Stimulated activated naive CD8-positive, alpha-beta T cell treated with anti-CD3 and anti-CD28 coated beads, Interleukin-15, amount 100 ng/mL, for 72 hours (primary cell): ENCODE results near the gene CEP83.

ENCODE experiments used
- ATAC-seq: fragments of 150-1000 bp; cut with Tn5 transposase; 2 replicates; pipeline ENCODE4 v1.10.0; 2021; ENCODE audit warnings: mild to moderate bottlenecking, moderate library complexity
- DNase-seq, 2 donors: peaks; one replicate each; pipeline ENCODE4 v3.0.0; 2021 to 2022
- H3K27ac Mint-ChIP-seq, 2 donors: one replicate each; pipeline ENCODE4 v1.8.0; 2022; ENCODE audit warnings: mild to moderate bottlenecking in 2 of 2, mixed read lengths in 2 of 2, moderate library complexity in 2 of 2
- H3K27me3 Mint-ChIP-seq: one replicate; pipeline ENCODE4 v1.8.0; 2022; ENCODE audit warnings: mixed read lengths
- H3K4me1 Mint-ChIP-seq: one replicate; pipeline ENCODE4 v1.8.0; 2022; ENCODE audit warnings: mild to moderate bottlenecking, mixed read lengths
- H3K4me3 Mint-ChIP-seq, 2 donors: one replicate each; pipeline ENCODE4 v1.8.0; 2022; ENCODE audit warnings: mild to moderate bottlenecking in 2 of 2, mixed read lengths in 2 of 2, moderate library complexity in 1 of 2
- H3K9me3 Mint-ChIP-seq, 2 donors: one replicate each; pipeline ENCODE4 v1.8.0; 2022; ENCODE audit warnings: mixed read lengths in 2 of 2

Gene CEP83

GRCh38 chr12:94264736-94265485, 194.8 kb downstream of the CEP83 start:
- no peak for ATAC-seq
- no peak for DNase-seq
- Mint-ChIP-seq H3K27ac (no peak overlapping the region), H3K4me1 (peaks cover 78% of the 10 kb centered on the region), H3K9me3 (no peaks in the 10 kb centered on the region), H3K4me3 (no peak overlapping the region), H3K27me3 (no peaks in the 10 kb centered on the region)

- Mint-ChIP-seq H3K9me3 (no peaks in the 10 kb centered on the region), H3K27ac (peak overlapping the region in 1 of 2 donors; percentile 67), H3K4me1 (peaks cover 69% of the 10 kb centered on the region), H3K27me3 (no peaks in the 10 kb centered on the region), H3K4me3 (peak overlapping the region; percentile 84 to 87)
- DNase-seq (no peak), ATAC-seq (no peak)
These were observed 195.6 kb downstream of the CEP83 start for GRCh38 chr12:94263905-94264561.

DNA sequence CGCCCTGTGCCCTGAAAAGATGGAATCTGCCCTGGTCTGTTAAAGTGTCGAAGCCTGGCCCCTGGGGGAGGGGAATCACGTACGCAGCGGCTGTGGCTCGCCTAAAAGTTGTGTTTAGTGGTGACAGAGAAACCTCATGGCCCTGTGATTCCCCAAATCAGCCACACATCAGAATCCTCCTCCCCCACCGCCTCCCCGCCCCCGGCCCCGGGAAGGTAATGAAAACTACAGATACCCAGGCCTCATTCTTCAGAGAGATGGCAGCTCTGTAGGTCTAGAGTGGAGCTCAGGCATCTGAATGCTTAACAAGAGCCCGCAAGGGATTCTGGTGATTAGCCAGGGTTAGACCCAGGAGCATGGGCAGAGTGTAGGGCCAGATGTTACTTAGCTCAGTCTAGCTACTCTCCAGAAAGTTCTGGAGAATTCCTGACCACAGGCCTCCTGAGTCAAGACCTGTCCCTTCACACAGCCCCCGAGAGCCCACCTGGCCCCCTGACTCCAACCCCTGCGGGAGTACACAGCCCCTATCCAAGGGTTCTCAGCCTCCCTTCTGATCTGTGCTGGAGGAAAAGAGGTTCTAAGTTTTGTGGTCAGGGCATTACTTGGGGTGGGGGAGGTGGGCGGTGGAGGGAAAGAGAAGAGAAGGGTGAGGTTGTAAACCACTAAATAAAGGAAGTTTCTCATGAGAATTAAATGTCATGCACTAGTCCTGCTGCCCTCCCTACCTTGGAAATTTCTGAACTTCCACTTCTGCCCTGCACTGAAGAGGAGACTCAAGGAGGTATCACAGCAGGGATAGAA, 196.5 kb downstream of the CEP83 start:
- Mint-ChIP-seq H3K27ac (peak overlapping the region; percentile 93 to 97), H3K27me3 (no peaks in the 10 kb centered on the region), H3K4me3 (peak overlapping the region; percentile 84 to 87), H3K4me1 (peaks cover 61% of the 10 kb centered on the region), H3K9me3 (no peaks in the 10 kb centered on the region)
- DNase-seq (peak; percentile 69 to 85), ATAC-seq (peak; percentile 89)

DNA sequence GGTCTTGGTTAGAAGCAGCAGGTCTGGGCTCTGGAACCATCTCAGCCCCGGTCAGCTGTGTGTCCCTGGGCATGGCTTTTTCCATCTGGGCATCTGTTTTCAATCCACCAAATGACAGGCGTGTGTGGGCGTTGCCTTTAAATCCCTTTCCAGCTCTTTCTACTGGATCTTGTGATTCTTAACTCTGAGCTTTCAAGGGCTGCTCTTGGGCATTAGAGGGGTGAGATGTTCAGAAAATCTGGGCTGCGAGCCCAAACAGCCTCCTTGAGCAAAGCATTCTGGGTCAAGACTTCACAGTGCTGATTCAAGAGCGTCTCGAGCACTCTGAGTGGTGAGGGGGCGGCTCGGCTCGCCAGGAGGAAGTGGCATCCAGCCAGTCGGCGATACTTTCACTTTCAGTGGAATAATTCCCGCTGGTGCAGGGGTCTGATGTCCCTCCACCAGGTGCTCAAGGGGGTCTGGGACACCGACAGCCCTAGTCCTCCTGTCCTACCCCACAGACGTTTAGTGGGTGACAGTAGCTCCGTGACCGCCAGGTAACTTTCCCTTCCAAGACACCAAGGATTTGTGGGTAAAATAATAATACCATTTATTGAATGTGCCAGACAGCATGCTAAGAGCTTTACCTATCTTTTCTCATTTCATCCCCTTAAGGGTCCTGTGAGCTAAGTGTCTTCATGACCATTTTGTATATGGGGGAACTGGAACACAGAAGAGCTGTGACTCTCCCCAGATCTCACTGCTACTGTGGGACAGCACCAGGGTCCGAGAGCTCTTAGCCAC, 197.2 kb downstream of the CEP83 start:
- DNase-seq, result peak; percentile 75 to 83
- Mint-ChIP-seq H3K4me1 (peaks cover 53% of the 10 kb centered on the region), H3K9me3 (no peaks in the 10 kb centered on the region), H3K4me3 (peak overlapping the region; percentile 84 to 87), H3K27me3 (no peaks in the 10 kb centered on the region), H3K27ac (peak overlapping the region; percentile 93 to 97)
- peak; percentile 84 for ATAC-seq

- peaks cover 47% of the 10 kb centered on the region for H3K4me1 Mint-ChIP-seq
- H3K27me3 Mint-ChIP-seq, result no peaks in the 10 kb centered on the region
- ATAC-seq, result no peak
- DNase-seq, result no peak
- H3K27ac Mint-ChIP-seq, result peak overlapping the region; percentile 93 to 97
- H3K9me3 Mint-ChIP-seq, result no peaks in the 10 kb centered on the region
- H3K4me3 Mint-ChIP-seq, result peak overlapping the region; percentile 84 to 87
These were observed 197.9 kb downstream of the CEP83 start for GRCh38 chr12:94261786-94262185.

DNA sequence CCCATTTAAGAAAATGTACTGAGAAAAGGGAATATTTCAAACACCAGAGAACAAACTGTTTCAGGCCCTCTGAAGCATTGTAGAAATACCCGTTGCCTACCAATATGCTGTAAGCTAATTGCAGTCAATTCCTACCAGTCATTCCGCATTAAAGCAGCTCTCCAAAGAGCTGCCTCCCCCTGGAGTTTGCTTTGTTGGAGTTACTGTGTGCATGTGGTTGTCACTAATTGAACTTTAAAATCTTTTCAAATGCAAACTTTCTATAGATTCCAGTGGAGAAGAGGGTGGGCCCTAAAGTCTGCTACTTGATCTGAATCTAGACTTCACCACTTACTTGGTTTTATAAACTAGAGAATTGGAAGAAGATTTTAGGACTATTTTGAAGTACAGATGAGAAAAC, 198.5 kb downstream of the CEP83 start:
- Mint-ChIP-seq H3K27ac (no peak overlapping the region), H3K4me3 (no peak overlapping the region), H3K4me1 (peaks cover 40% of the 10 kb centered on the region), H3K9me3 (no peaks in the 10 kb centered on the region), H3K27me3 (no peaks in the 10 kb centered on the region)
- ATAC-seq, result no peak
- DNase-seq, result no peak

GRCh38 chr12:94260717-94261116, 198.9 kb downstream of the CEP83 start:
- Mint-ChIP-seq H3K27ac (no peak overlapping the region), H3K4me3 (no peak overlapping the region), H3K27me3 (no peaks in the 10 kb centered on the region), H3K4me1 (peaks cover 36% of the 10 kb centered on the region), H3K9me3 (no peaks in the 10 kb centered on the region)
- ATAC-seq, result no peak
- no peak for DNase-seq

DNA sequence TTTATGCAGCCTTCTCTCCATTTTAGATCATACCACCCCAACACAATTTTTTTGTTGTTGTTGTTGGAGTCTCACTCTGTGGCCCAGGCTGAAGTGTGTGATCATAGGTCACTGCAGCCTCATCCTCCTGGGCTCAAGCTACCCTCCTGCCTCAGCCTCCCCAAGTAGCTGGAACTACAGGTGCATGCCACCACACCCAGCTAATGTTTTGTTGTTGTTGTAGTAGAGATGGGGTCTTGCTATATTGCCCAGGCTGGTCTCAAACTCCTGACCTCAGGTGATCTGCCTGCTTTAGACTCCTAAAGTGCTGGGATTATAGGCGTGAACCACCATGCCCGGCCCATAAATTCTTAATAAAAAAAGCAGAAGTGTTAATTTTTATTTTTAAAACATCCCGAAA, 199.7 kb downstream of the CEP83 start:
- ATAC-seq, result no peak
- H3K27ac Mint-ChIP-seq, result no peak overlapping the region

DNA sequence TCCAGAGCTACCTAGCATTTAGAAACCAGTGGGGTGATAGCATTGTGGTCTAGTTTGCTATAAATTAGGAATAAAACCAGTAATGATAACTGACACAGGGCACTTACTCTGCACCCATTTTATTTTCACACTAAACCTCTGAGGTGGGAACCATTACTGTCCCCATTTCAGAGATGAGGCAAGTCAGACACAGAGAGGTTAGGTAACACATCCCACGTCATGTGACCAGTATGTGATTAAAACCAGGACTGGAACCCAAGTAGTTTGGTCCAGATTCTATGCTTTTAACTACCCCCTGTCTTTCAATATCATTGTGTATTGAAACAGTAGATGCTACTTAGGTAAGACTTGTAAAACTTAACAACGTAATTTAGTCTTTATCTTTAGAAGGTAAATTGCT, 201.1 kb downstream of the CEP83 start:
- no peak overlapping the region for H3K4me3 Mint-ChIP-seq
- H3K27ac Mint-ChIP-seq, result no peak overlapping the region
- peaks cover 29% of the 10 kb centered on the region for H3K4me1 Mint-ChIP-seq
- DNase-seq (no peak), ATAC-seq (no peak)
- H3K27me3 Mint-ChIP-seq, result no peaks in the 10 kb centered on the region
- H3K9me3 Mint-ChIP-seq, result no peaks in the 10 kb centered on the region

More for the DNA sequence above, 199.7 kb downstream of the CEP83 start:
- H3K4me1 Mint-ChIP-seq, result peaks cover 34% of the 10 kb centered on the region
- H3K9me3 Mint-ChIP-seq, result no peaks in the 10 kb centered on the region
- no peak overlapping the region for H3K4me3 Mint-ChIP-seq
- DNase-seq, result no peak
- H3K27me3 Mint-ChIP-seq, result no peaks in the 10 kb centered on the region
